PC-3 (cell line): Measurements from ENCODE around the gene KDR. TPM values are rescaled to one million over a fixed set of nuclear protein-coding genes. Genes with fewer than 3 reads are reported as not detected.

Experiments used
- ATAC-seq: fragments of 200-7000 bp; cut with Tn5 transposase; 2 replicates; pipeline ENCODE4 v1.9.1; 2020; ENCODE audit warnings: mild to moderate bottlenecking, moderate library complexity
- BruUV-seq: library from RNA; stranded (reverse); fragments of 400-500 nt; replicated peaks from 2 replicates; lab custom pipeline; 2021; lab: Mats Ljungman, UMichigan
- CTCF ChIA-PET: fragments of 300-600 bp; sonication (Branson Sonifier 250); formaldehyde crosslinking; loops from one replicate; lab custom pipeline; 2022; ENCODE audit warnings: antibody characterized with exemption; lab: Charles Lee
- POLR2A ChIA-PET: fragments of 300-600 bp; sonication (Branson Sonifier 250); formaldehyde crosslinking; loops from one replicate; lab custom pipeline; 2022; ENCODE audit warnings: antibody characterized with exemption; ENCODE audit not compliant: unreplicated experiment; lab: Charles Lee
- DNase-seq: peaks from one replicate; pipeline ENCODE4 v3.0.0-alpha.2; 2015
- H2AFZ ChIP-seq: fragments of 300-600 bp; sonication (generic); 2 replicates; pipeline ENCODE4 v1.6.0; 2016; ENCODE audit warnings: antibody characterized with exemption, low read length
- H3F3A ChIP-seq: fragments of 300-600 bp; sonication (generic); one replicate; pipeline ENCODE4 v1.6.0; 2017; ENCODE audit warnings: antibody characterized with exemption, low read length, control low read depth, mild to moderate bottlenecking; ENCODE audit not compliant: unreplicated experiment
- H3K27ac ChIP-seq: fragments of 300-600 bp; sonication (generic); 2 replicates; pipeline ENCODE4 v1.5.1; 2016; ENCODE audit warnings: mild to moderate bottlenecking, low read length
- H3K27me3 ChIP-seq: fragments of 300-600 bp; sonication (generic); 2 replicates; pipeline ENCODE4 v1.6.1; 2016; ENCODE audit warnings: low read length, mixed read lengths
- H3K36me3 ChIP-seq: fragments of 300-600 bp; sonication (generic); 2 replicates; pipeline ENCODE4 v1.6.1; 2016; ENCODE audit warnings: low read depth, mixed run types, low read length, mixed read lengths
- H3K4me1 ChIP-seq: fragments of 300-600 bp; sonication (generic); 2 replicates; pipeline ENCODE4 v1.5.1; 2016; ENCODE audit warnings: low read length; ENCODE audit not compliant: insufficient read depth
- H3K4me2 ChIP-seq: fragments of 300-600 bp; sonication (generic); 2 replicates; pipeline ENCODE4 v1.6.0; 2016; ENCODE audit warnings: low read length
- H3K4me3 ChIP-seq: fragments of 300-600 bp; sonication (generic); 2 replicates; pipeline ENCODE4 v1.5.1; 2016; ENCODE audit warnings: mild to moderate bottlenecking, low read length, mixed read lengths
- H3K79me2 ChIP-seq: fragments of 300-600 bp; sonication (generic); 2 replicates; pipeline ENCODE4 v1.6.1; 2017; ENCODE audit warnings: low read length, mixed read lengths
- H3K9ac ChIP-seq: fragments of 300-600 bp; sonication (generic); 2 replicates; pipeline ENCODE4 v1.6.0; 2016; ENCODE audit warnings: mild to moderate bottlenecking, low read length
- H3K9me2 ChIP-seq: fragments of 300-600 bp; sonication (generic); replicated peaks from 2 replicates; pipeline ENCODE4 v1.6.1; 2016; ENCODE audit warnings: mixed run types, low read length, mixed read lengths
- H3K9me3 ChIP-seq: fragments of 300-600 bp; sonication (generic); 2 replicates; pipeline ENCODE4 v1.6.1; 2016; ENCODE audit warnings: low read length, mixed read lengths
- H4K20me1 ChIP-seq: fragments of 300-600 bp; sonication (generic); 2 replicates; pipeline ENCODE4 v1.6.1; 2016; ENCODE audit warnings: low read length, mixed read lengths
- CTCF ChIP-seq: fragments of 300-600 bp; sonication (generic); conservative IDR thresholded peaks from 2 replicates; pipeline ENCODE4 v1.5.1; 2017; ENCODE audit warnings: antibody characterized with exemption, low read depth, mild to moderate bottlenecking, low read length
- EZH2 ChIP-seq: fragments of 300-600 bp; sonication (generic); IDR thresholded peaks from one replicate; pipeline ENCODE4 v1.6.1; 2017; ENCODE audit warnings: antibody characterized with exemption, mild to moderate bottlenecking, low read length; ENCODE audit not compliant: unreplicated experiment
- EZH2phosphoT487 ChIP-seq: fragments of 300-600 bp; sonication (generic); IDR thresholded peaks from 2 replicates; pipeline ENCODE4 v1.6.1; 2018; ENCODE audit warnings: mild to moderate bottlenecking, antibody characterized with exemption, low read length, borderline replicate concordance
- intact Hi-C: fragments of 100-400 bp; cut with micrococcal nuclease; formaldehyde crosslinking; loops from 2 replicates; pipeline ENCODE4 v1.9.0; 2023
- total RNA-seq: library from RNA; depleted of rRNA; stranded (reverse); fragments of >200 nt; gene quantifications from 2 replicates; pipeline ENCODE4 v1.2.3, GENCODE V29; 2014

The KDR gene
- total RNA-seq, 1 experiment from 2014 or later: 0.66 TPM

GRCh38 chr4:55089916-55090315, 35.5 kb downstream of the KDR start:
- Histone ChIP-seq H3K4me1 (no peaks in the 10 kb centered on the region), H3K4me3 (no peak overlapping the region), H3F3A (no peaks in the 10 kb centered on the region), H3K9me3 (no peaks in the 10 kb centered on the region), H3K9ac (no peak overlapping the region), H3K9me2 (no peaks in the 10 kb centered on the region), H3K36me3 (no peaks in the 10 kb centered on the region), H4K20me1 (no peaks in the 10 kb centered on the region), H3K79me2 (no peaks in the 10 kb centered on the region), H3K27ac (no peak overlapping the region), H3K4me2 (no peak overlapping the region), H2AFZ (no peak overlapping the region), H3K27me3 (peaks cover 7% of the 10 kb centered on the region; the same call in 1 of the 2 replicates)
- ChIA-PET POLR2A (no interaction called here), CTCF (no interaction called here)
- TF ChIP-seq EZH2phosphoT487 (no peak), EZH2 (no peak), CTCF (no peak)
- no TSS peak for BruUV-seq
- ATAC-seq (no peak), DNase-seq (no peak)
- intact Hi-C loops: no loop called here

- DNase-seq: no peak
- Histone ChIP-seq H3K27ac (no peak overlapping the region), H3K4me1 (no peaks in the 10 kb centered on the region), H3K9me3 (no peaks in the 10 kb centered on the region), H4K20me1 (no peaks in the 10 kb centered on the region), H3K4me2 (no peak overlapping the region), H3K9ac (no peak overlapping the region), H3K36me3 (no peaks in the 10 kb centered on the region), H3K27me3 (peaks cover 10% of the 10 kb centered on the region; the same call in 1 of the 2 replicates), H3K9me2 (no peaks in the 10 kb centered on the region), H2AFZ (no peak overlapping the region), H3K79me2 (no peaks in the 10 kb centered on the region), H3K4me3 (no peak overlapping the region), H3F3A (no peaks in the 10 kb centered on the region)
- BruUV-seq: no TSS peak
- ChIA-PET POLR2A (no interaction called here), CTCF (interaction anchor here (0.7 kb wide), 1 partner anchor 231 kb away, joined by 3 read pairs; no protein-coding TSS in a partner anchor)
- TF ChIP-seq EZH2 (no peak), CTCF (no peak), EZH2phosphoT487 (no peak)
- no peak for ATAC-seq
- intact Hi-C loops: no loop called here
Measured at GRCh38 chr4:55087913-55088260, 37.5 kb downstream of the KDR start.

GRCh38 chr4:55087009-55087912, 38.1 kb downstream of the KDR start:
- no peak overlapping the region for H3K9ac ChIP-seq
- POLR2A ChIA-PET: no interaction called here
- intact Hi-C loops: no loop called here
- H2AFZ ChIP-seq: no peak overlapping the region
- H3K27me3 ChIP-seq: peaks cover 10% of the 10 kb centered on the region; the same call in 1 of the 2 replicates
- BruUV-seq: no TSS peak
- no peak overlapping the region for H3K27ac ChIP-seq
- no peaks in the 10 kb centered on the region for H3K36me3 ChIP-seq
- H3K4me3 ChIP-seq: no peak overlapping the region
- no peaks in the 10 kb centered on the region for H4K20me1 ChIP-seq
- no peak overlapping the region for H3K4me2 ChIP-seq
- H3K9me2 ChIP-seq: no peaks in the 10 kb centered on the region
- CTCF ChIA-PET: no interaction called here
- no peaks in the 10 kb centered on the region for H3F3A ChIP-seq
- ATAC-seq (no peak), DNase-seq (no peak)
- H3K4me1 ChIP-seq: no peaks in the 10 kb centered on the region
- H3K9me3 ChIP-seq: no peaks in the 10 kb centered on the region
- TF ChIP-seq EZH2phosphoT487 (no peak), CTCF (no peak), EZH2 (no peak)
- H3K79me2 ChIP-seq: no peaks in the 10 kb centered on the region
